IMR-90 (cell line): Measurements from ENCODE around the gene SDC1.

ENCODE experiments used
- BHLHE40 ChIP-seq: fragments of 150-350 bp; IDR thresholded peaks from 2 replicates; pipeline ENCODE4 v1.6.1; 2016; ENCODE audit warnings: mild to moderate bottlenecking, low read depth, low read length
- CHD1 ChIP-seq: IDR thresholded peaks from 2 replicates; pipeline ENCODE4 v1.6.1; 2012; ENCODE audit warnings: low read depth, low read length, improper control_type of control experiment
- POLR2A ChIP-seq: IDR thresholded peaks from 2 replicates; pipeline ENCODE4 v1.6.1; 2012; ENCODE audit warnings: mild to moderate bottlenecking, low read depth, low read length
- USF2 ChIP-seq: fragments of 150-350 bp; IDR thresholded peaks from 2 replicates; pipeline ENCODE4 v1.6.1; 2017; ENCODE audit warnings: mild to moderate bottlenecking, antibody characterized with exemption, low read length, low read depth
- TF ChIP-seq, protein P1 (sequence below): conservative IDR thresholded peaks from 2 replicates; pipeline ENCODE4 v1.5.1; 2012; ENCODE audit warnings: mild to moderate bottlenecking, low read depth, low read length, improper control_type of control experiment

DNA sequence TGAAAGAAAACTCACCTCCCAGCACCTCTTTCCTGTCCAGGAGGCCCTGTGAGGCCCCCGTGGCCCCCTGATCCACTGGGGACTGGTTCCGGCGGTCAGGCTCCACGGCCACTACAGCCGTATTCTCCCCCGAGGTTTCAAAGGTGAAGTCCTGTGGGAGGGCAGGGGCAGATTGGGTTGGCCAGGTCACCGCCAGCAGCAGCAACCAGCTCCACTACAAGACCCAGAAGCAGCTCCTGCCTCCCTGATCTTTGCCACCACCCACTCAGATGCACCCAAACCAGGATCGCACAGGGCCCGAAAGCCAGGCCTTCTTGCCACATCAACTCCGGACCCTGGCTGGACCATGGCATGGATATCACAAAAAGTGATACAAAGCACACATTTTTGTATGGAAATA, 21.9 kb downstream of the SDC1 start:
- TF ChIP-seq, protein P1, sequence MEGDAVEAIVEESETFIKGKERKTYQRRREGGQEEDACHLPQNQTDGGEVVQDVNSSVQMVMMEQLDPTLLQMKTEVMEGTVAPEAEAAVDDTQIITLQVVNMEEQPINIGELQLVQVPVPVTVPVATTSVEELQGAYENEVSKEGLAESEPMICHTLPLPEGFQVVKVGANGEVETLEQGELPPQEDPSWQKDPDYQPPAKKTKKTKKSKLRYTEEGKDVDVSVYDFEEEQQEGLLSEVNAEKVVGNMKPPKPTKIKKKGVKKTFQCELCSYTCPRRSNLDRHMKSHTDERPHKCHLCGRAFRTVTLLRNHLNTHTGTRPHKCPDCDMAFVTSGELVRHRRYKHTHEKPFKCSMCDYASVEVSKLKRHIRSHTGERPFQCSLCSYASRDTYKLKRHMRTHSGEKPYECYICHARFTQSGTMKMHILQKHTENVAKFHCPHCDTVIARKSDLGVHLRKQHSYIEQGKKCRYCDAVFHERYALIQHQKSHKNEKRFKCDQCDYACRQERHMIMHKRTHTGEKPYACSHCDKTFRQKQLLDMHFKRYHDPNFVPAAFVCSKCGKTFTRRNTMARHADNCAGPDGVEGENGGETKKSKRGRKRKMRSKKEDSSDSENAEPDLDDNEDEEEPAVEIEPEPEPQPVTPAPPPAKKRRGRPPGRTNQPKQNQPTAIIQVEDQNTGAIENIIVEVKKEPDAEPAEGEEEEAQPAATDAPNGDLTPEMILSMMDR = no peak
- TF ChIP-seq BHLHE40 (no peak), USF2 (no peak), CHD1 (no peak), POLR2A (no peak)
